ENCODE data around the gene SF3B2. TPM values are rescaled to one million over a fixed set of nuclear protein-coding genes. Genes with fewer than 3 reads are reported as not detected.

The SF3B2 gene
- total RNA-seq, 1 experiment from 2014 or later = 237 TPM

GRCh38 chr11:66042996-66043906, 8.9 kb upstream of the SF3B2 start:
- TF ChIP-seq CTCF (conservative IDR thresholded peaks at IDR 0.05) = no peak
- WGBS (ENCODE audit: extremely low coverage, insufficient read length, low lambda C conversion rate) = no CpG with 5 or more reads among the region's 88 CpGs

More at GRCh38 chr11:66042996-66043906, 8.9 kb upstream of the SF3B2 start:
- Mint-ChIP-seq H3K27ac (no peak overlapping the region), H3K4me1 (peaks cover 16 to 21% of the 10 kb centered on the region in 2 experiments), H3K27me3 (ENCODE audit: low read depth) (no peaks in the 10 kb centered on the region), H3K36me3 (ENCODE audit: insufficient read depth in 1 of 3, low read depth in 3 of 3) (peaks cover 17 to 32% (median 21%) of the 10 kb centered on the region in 3 experiments; a peak in 6 of 7 replicates), H3K4me3 (no peak overlapping the region), H3K9me3 (peaks cover 0 to 3% of the 10 kb centered on the region in 2 experiments; a peak in 2 of 5 replicates)
- Histone ChIP-seq H4K91ac (ENCODE audit: insufficient read length, low read depth, low read length) (no peak overlapping the region), H2AK5ac (ENCODE audit: insufficient read length, low read length) (no peak overlapping the region), H2BK20ac (ENCODE audit: low read depth, low read length, poor library complexity, severe bottlenecking) (no peak overlapping the region), H3K4me2 (ENCODE audit: insufficient read depth, insufficient read length, low read length) (no peak overlapping the region), H4K20me1 (ENCODE audit: control insufficient read depth, insufficient read depth, insufficient read length) (peaks cover 3% of the 10 kb centered on the region), H3K79me2 (ENCODE audit: insufficient read depth, low read length) (no peaks in the 10 kb centered on the region), H3K9me3 (ENCODE audit: control insufficient read depth, low read depth, low read length) (no peaks in the 10 kb centered on the region), H2BK15ac (ENCODE audit: low read depth, low read length) (no peak overlapping the region), H2BK120ac (ENCODE audit: low read depth, low read length, poor library complexity, severe bottlenecking) (no peak overlapping the region), H3K14ac (ENCODE audit: insufficient read depth, low read length) (no peak overlapping the region), H3K4ac (ENCODE audit: low read depth, low read length) (no peak overlapping the region), H2BK5ac (ENCODE audit: insufficient read length, low read length) (no peak overlapping the region), H3K23ac (ENCODE audit: insufficient read length, low read depth, low read length) (no peak overlapping the region), H3K79me1 (ENCODE audit: insufficient read depth, low read depth, low read length, poor library complexity, severe bottlenecking) (no peaks in the 10 kb centered on the region), H3K27ac (ENCODE audit: insufficient read length, low read depth, low read length) (no peak overlapping the region), H3K27me3 (ENCODE audit: insufficient read depth, low read length) (no peaks in the 10 kb centered on the region), H2BK12ac (ENCODE audit: insufficient read length, low read depth, low read length) (no peak overlapping the region), H4K5ac (ENCODE audit: insufficient read length, low read depth, low read length) (no peak overlapping the region), H4K8ac (replicated peaks; ENCODE audit: insufficient read length, low read depth, low read length) (no peak overlapping the region), H3K18ac (ENCODE audit: insufficient read length, low read depth, low read length) (no peak overlapping the region), H3K56ac (ENCODE audit: insufficient read length, low read depth, low read length) (no peak overlapping the region), H3T11ph (ENCODE audit: low read length) (no peak overlapping the region), H3K9ac (ENCODE audit: extremely low read depth, insufficient read length, low read length) (no peak overlapping the region), H3K4me1 (ENCODE audit: insufficient read depth, low read length) (no peaks in the 10 kb centered on the region), H3K23me2 (ENCODE audit: insufficient read length, low read depth, low read length, poor library complexity, severe bottlenecking) (peaks cover 1% of the 10 kb centered on the region), H2AFZ (ENCODE audit: low read length) (no peak overlapping the region)
- no peak for DNase-seq
